ENCODE results near the gene PPIL4. TPM values are rescaled to one million over a fixed set of nuclear protein-coding genes. Genes with fewer than 3 reads are reported as not detected.

Gene PPIL4
- total RNA-seq, 1 donor from 2014 or later = 28.8 TPM

- H3K27me3 ChIP-seq = no peaks in the 10 kb centered on the region
- intact Hi-C loops (cut with DNase I) = no loop called here
- H3K9me3 ChIP-seq = no peaks in the 10 kb centered on the region
- no peak overlapping the region for H3K27ac ChIP-seq
- H3K4me3 ChIP-seq = no peak overlapping the region
- TF ChIP-seq CTCF (IDR thresholded peaks at IDR 0.05) = no peak
- H3K4me1 ChIP-seq = peaks cover 11% of the 10 kb centered on the region
- DNase-seq (no peak), ATAC-seq (no peak)
- no peaks in the 10 kb centered on the region for H3K36me3 ChIP-seq
Observed at GRCh38 chr6:149563928-149564325, 18.1 kb upstream of the PPIL4 start.

- Histone ChIP-seq H3K27me3 (no peaks in the 10 kb centered on the region), H3K4me1 (peaks cover 11% of the 10 kb centered on the region), H3K4me3 (no peak overlapping the region), H3K36me3 (no peaks in the 10 kb centered on the region), H3K9me3 (no peaks in the 10 kb centered on the region), H3K27ac (no peak overlapping the region)
- ATAC-seq = no peak
- no peak for DNase-seq
- intact Hi-C loops (cut with DNase I) = no loop called here
- TF ChIP-seq CTCF (IDR thresholded peaks at IDR 0.05) = no peak
Observed at GRCh38 chr6:149563203-149563927, 17.5 kb upstream of the PPIL4 start.

- Histone ChIP-seq H3K27me3 (no peaks in the 10 kb centered on the region), H3K4me3 (no peak overlapping the region), H3K36me3 (no peaks in the 10 kb centered on the region), H3K27ac (no peak overlapping the region), H3K9me3 (no peaks in the 10 kb centered on the region), H3K4me1 (no peaks in the 10 kb centered on the region)
- peak; percentile 48 for TF ChIP-seq CTCF (IDR thresholded peaks at IDR 0.05)
- ATAC-seq (peak; percentile 56), DNase-seq (no peak)
- intact Hi-C loops (cut with DNase I) = no loop called here
Observed at GRCh38 chr6:149560736-149561135, 14.9 kb upstream of the PPIL4 start.

- no peaks in the 10 kb centered on the region for H3K9me3 ChIP-seq
- H3K4me3 ChIP-seq = no peak overlapping the region
- DNase-seq (no peak), ATAC-seq (no peak)
- no peaks in the 10 kb centered on the region for H3K27me3 ChIP-seq
- no peaks in the 10 kb centered on the region for H3K4me1 ChIP-seq
- H3K36me3 ChIP-seq = no peaks in the 10 kb centered on the region
- no peak for TF ChIP-seq CTCF (IDR thresholded peaks at IDR 0.05)
- no peak overlapping the region for H3K27ac ChIP-seq
- intact Hi-C loops (cut with DNase I) = no loop called here
Observed at GRCh38 chr6:149559389-149559788, 13.5 kb upstream of the PPIL4 start.

GRCh38 chr6:149558029-149558428 is 12.2 kb upstream of the PPIL4 start:
- intact Hi-C loops (cut with DNase I) = no loop called here
- no peak for TF ChIP-seq CTCF (IDR thresholded peaks at IDR 0.05)
- H3K36me3 ChIP-seq = no peaks in the 10 kb centered on the region
- no peaks in the 10 kb centered on the region for H3K4me1 ChIP-seq
- no peak overlapping the region for H3K27ac ChIP-seq
- H3K27me3 ChIP-seq = peaks cover 5% of the 10 kb centered on the region
- H3K9me3 ChIP-seq = no peaks in the 10 kb centered on the region
- H3K4me3 ChIP-seq = no peak overlapping the region
- ATAC-seq (no peak), DNase-seq (no peak)

- no peak for DNase-seq
- no peak for ATAC-seq
- intact Hi-C loops (cut with DNase I) = no loop called here
- H3K4me1 ChIP-seq = no peaks in the 10 kb centered on the region
- peaks cover 5% of the 10 kb centered on the region for H3K27me3 ChIP-seq
- H3K9me3 ChIP-seq = no peaks in the 10 kb centered on the region
- no peak for TF ChIP-seq CTCF (IDR thresholded peaks at IDR 0.05)
- H3K36me3 ChIP-seq = no peaks in the 10 kb centered on the region
- H3K27ac ChIP-seq = no peak overlapping the region
- H3K4me3 ChIP-seq = no peak overlapping the region
Observed at GRCh38 chr6:149551920-149552319, 6.1 kb upstream of the PPIL4 start.

Data from upper lobe of right lung (tissue), 1 donor.